Hindlimb muscle (tissue), 1 donor: ENCODE data around the gene FBXO15. TPM values are rescaled to one million over a fixed set of nuclear protein-coding genes. Genes with fewer than 3 reads are reported as not detected.
A peak's percentile ranks its signal among the peaks of the same experiment; 100 is the strongest.

Experiments used
- DNase-seq: peaks from one replicate; pipeline ENCODE4 v3.0.0-alpha.2; 2013
- polyA plus RNA-seq: library from polyadenylated mRNA; unstranded; fragments of 120-200 nt; gene quantifications from one replicate; pipeline ENCODE4 v1.2.1, GENCODE V29; 2013; ENCODE audit not compliant: insufficient read length

The FBXO15 gene
- 0.57 TPM for polyA plus RNA-seq

- DNase-seq, result peak; percentile 98
Measured at GRCh38 chr18:74147779-74148542, at the start of gene FBXO15, which contains the start of gene TIMM21. Gene FBXO15, minus strand, starts transcription at chr18:74147834. Its CDS starts 49 bp downstream, at chr18:74147785. Gene TIMM21, plus strand, starts transcription at chr18:74148523. Its CDS starts 286 bp downstream, at chr18:74148809.

- DNase-seq, result peak; percentile 59
Measured at GRCh38 chr18:74196220-74197119, 48.8 kb upstream of the FBXO15 start.

GRCh38 chr18:74194691-74195090 lies 47.1 kb upstream of the FBXO15 start:
- no peak for DNase-seq

- no peak for DNase-seq
Measured at GRCh38 chr18:74191577-74191976, 43.9 kb upstream of the FBXO15 start.

- DNase-seq, result no peak
Measured at GRCh38 chr18:74190086-74190485, 42.5 kb upstream of the FBXO15 start.

- no peak for DNase-seq
Measured at GRCh38 chr18:74186661-74187060, 39.0 kb upstream of the FBXO15 start.

GRCh38 chr18:74185860-74186259 lies 38.2 kb upstream of the FBXO15 start:
- DNase-seq, result no peak

GRCh38 chr18:74184875-74185274 lies 37.2 kb upstream of the FBXO15 start:
- no peak for DNase-seq

GRCh38 chr18:74183130-74183529 lies 35.5 kb upstream of the FBXO15 start:
- no peak for DNase-seq

- no peak for DNase-seq
Measured at GRCh38 chr18:74182335-74182734, 34.7 kb upstream of the FBXO15 start.

GRCh38 chr18:74179623-74180199 lies 32.1 kb upstream of the FBXO15 start:
- no peak for DNase-seq

GRCh38 chr18:74178884-74179283 lies 31.2 kb upstream of the FBXO15 start:
- DNase-seq, result no peak

GRCh38 chr18:74175658-74176057 lies 28.0 kb upstream of the FBXO15 start:
- no peak for DNase-seq

- no peak for DNase-seq
Measured at GRCh38 chr18:74173434-74173750, 25.8 kb upstream of the FBXO15 start.

- no peak for DNase-seq
Measured at GRCh38 chr18:74172697-74173433, 25.2 kb upstream of the FBXO15 start.

- DNase-seq, result no peak
Measured at GRCh38 chr18:74171910-74172606, 24.4 kb upstream of the FBXO15 start.

- DNase-seq, result no peak
Measured at GRCh38 chr18:74166386-74166785, 18.8 kb upstream of the FBXO15 start.

GRCh38 chr18:74163019-74163660 lies 15.5 kb upstream of the FBXO15 start:
- peak; percentile 11 for DNase-seq

GRCh38 chr18:74155276-74155675 lies 7.6 kb upstream of the FBXO15 start:
- no peak for DNase-seq

GRCh38 chr18:74154716-74155115 lies 7.1 kb upstream of the FBXO15 start:
- DNase-seq, result no peak

GRCh38 chr18:74153793-74154192 lies 6.2 kb upstream of the FBXO15 start:
- no peak for DNase-seq
